Subcutaneous adipose tissue (tissue), 4 donors: ENCODE measurements around the gene AMBRA1. TPM values are rescaled to one million over a fixed set of nuclear protein-coding genes. Genes with fewer than 3 reads are reported as not detected.

Source experiments
- total RNA-seq, 4 donors: library from RNA; depleted of rRNA; stranded (reverse); fragments of >200 nt; gene quantifications; one replicate each; pipeline ENCODE4 v1.1.0, GENCODE V29; 2016
- TF ChIP-seq, protein P1 (sequence below): fragments of 450-650 bp; IDR thresholded peaks from one replicate; pipeline ENCODE4 v1.5.1; 2016; ENCODE audit warnings: low read depth, mild to moderate bottlenecking, control low read depth, antibody characterized with exemption, moderate library complexity

AMBRA1 gene
- total RNA-seq, 4 donors from 2014 or later: 17.1 to 39.4 (median 23.5) TPM

DNA sequence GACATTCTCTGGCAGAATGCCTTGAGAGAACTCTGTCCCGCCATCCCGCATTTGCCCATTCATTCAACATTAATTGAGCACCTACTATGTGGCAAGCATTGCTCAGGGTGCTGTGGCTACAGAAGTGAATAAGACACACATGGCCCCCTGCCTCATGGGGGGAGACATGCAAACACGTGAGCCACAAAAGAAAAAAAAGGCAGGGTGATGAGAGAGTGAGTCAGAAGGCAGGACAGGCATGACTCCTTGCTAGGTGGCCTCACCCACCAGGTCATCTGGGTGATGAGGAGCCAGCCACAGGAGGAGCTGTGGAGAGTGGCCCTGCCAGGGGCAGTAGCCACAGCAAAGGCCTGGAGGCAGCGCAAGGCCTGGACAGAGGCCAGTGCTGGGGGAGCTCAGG lies 207.1 kb downstream of the AMBRA1 start:
- TF ChIP-seq, protein P1, sequence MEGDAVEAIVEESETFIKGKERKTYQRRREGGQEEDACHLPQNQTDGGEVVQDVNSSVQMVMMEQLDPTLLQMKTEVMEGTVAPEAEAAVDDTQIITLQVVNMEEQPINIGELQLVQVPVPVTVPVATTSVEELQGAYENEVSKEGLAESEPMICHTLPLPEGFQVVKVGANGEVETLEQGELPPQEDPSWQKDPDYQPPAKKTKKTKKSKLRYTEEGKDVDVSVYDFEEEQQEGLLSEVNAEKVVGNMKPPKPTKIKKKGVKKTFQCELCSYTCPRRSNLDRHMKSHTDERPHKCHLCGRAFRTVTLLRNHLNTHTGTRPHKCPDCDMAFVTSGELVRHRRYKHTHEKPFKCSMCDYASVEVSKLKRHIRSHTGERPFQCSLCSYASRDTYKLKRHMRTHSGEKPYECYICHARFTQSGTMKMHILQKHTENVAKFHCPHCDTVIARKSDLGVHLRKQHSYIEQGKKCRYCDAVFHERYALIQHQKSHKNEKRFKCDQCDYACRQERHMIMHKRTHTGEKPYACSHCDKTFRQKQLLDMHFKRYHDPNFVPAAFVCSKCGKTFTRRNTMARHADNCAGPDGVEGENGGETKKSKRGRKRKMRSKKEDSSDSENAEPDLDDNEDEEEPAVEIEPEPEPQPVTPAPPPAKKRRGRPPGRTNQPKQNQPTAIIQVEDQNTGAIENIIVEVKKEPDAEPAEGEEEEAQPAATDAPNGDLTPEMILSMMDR: no peak

DNA sequence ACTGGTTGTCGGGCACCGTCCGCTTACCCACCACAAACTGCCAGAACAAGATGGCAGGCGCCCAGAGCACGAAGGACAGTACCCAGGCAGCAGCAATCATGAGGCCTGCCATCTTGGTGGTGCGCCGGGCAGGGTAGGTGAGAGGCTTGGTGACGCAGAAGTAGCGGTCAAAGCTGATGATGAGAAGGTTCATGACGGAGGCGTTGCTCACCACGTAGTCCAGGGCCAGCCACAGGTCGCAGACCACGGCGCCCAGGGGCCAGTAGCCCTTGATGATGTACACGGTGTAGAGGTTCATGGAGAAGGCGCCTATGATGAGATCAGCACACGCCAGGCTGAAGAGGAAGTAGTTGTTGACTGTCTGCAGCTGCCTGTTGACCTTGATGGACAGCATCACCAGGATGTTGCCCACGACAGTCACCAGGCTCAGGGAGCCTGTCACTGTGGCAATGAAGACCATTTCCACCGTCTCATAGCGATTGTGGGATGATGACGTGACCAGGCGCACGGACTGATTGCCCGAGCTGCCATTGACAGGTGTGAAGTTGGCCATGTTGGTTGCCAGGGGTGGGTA lies 207.7 kb downstream of the AMBRA1 start:
- TF ChIP-seq, protein P1: no peak

DNA sequence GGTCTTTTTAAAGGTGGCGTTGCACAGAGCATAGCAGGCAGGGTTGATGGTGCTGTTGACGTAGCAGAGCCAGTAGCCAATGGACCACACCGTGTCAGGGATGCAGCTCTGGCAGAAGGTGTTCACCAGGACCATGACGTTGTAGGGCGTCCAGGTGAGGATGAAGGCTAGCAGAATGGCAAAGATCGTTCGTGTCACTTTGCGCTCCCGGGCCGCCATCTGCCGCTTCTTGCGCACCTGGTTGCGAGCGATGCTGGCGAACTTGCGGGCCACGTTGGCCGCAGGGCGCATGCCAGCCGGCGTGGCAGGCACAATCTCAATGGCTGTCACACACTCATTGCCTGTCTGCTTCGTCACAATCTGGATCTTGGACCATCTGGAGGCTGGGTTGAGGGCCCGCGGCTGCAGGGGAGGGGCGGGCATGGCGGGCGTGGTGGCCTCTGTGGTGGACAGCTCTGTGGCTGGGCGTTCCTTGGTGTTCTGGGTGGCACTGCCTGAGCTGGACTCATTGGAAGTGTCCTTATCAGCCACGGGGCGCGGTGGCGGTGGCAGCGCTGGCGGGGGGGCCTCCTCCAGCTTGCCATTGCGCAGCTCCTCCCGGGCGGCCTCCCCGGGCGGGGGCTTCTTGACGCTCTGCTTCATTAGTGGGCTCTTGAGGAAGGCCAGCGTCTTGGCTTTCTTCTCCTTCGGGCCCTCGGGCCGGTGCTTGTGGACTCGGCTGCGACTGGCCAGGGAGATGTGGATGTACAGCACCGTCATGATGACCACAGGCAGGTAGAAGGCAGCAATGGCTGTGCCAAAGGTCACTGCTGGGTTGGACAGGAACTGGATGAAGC lies 208.4 kb downstream of the AMBRA1 start:
- TF ChIP-seq, protein P1: no peak

- TF ChIP-seq, protein P1: no peak
Observed at GRCh38 chr11:46383974-46384701, 209.7 kb downstream of the AMBRA1 start.

DNA sequence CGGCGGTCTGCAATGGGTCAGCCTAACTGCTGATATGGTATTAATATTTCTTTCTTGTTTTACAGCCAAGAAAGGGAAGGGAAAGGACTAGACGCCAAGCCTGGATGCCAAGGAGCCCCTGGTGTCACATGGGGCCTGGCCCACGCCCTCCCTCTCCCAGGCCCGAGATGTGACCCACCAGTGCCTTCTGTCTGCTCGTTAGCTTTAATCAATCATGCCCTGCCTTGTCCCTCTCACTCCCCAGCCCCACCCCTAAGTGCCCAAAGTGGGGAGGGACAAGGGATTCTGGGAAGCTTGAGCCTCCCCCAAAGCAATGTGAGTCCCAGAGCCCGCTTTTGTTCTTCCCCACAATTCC lies 210.4 kb downstream of the AMBRA1 start:
- TF ChIP-seq, protein P1: no peak

DNA sequence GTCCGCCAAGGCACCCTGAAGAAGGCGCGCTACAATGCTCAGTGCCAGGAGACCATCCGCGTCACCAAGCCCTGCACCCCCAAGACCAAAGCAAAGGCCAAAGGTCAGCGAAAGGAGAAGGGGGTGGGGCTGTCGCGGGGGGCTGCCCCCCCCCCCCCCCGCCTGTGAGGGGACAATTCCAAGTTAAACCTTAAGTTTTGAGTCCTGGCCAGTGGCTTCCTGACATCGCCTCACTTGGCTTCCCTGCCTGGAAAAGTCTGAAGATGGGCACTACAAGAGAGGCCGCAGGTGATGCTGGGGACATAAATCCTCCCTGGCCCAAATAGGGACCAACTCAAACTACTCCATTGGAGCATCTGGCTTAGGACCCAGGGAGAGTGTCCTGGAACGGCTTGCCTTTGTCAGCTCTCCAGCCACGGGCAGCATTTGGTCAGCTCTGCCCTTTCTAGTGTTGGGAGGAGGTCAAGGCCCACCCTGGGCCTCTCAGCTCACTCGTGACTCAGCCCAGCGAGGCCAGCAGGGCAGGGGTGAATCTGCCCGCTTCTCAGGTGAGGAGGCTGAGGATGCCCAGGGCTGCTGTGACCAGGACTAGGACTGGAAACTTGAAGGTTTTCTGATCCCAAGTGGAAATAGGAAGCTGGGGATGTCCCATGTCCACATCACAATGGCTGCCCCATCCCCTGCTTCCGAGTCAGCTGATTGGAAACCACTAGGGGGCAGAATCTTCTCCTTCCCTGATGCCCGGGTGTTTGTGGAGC lies 211.0 kb downstream of the AMBRA1 start:
- TF ChIP-seq, protein P1: no peak
